ENCODE results near the gene GPR161.
A peak's percentile ranks its signal among the peaks of the same experiment; 100 is the strongest.

DNA sequence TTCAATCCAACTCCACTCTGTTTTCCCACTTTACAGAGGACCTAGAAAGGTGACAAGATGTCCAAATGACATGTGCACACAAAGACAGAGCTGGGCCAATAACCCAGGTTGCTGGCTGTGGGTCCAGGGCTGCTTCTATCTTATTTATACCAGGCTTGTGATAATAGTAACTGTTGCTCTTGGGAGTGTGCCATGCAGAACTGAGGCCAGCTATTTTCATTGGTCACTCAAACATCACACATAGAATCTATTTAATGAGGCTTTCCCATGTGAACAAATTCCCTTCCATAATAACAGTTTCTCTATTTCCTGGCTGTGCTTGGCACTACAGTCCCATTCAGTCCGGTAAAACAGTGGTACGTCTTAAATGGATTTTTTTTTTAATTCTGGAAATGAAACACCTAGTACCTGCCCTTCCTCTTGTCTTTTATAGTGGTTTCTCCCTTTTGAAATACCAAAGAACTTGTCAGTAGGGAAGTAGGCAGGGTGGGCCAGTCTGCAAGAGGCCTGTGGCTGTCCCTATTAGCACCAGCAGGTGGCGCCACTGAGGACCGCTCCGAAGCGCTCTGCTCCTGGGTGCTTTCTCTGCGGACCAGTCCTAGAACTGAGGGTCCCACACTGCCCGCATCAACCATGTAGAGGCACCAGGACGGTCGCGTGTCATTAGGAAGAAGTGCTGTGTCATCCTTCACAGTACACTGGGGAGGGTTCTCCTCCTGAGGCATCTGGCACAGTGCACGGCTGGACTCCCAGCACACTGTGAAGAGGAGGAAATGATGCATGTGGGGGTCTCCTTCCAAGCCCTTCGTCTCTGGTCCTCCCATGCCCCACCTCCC, 52.1 kb downstream of the GPR161 start:
- TF ChIP-seq, protein P1, sequence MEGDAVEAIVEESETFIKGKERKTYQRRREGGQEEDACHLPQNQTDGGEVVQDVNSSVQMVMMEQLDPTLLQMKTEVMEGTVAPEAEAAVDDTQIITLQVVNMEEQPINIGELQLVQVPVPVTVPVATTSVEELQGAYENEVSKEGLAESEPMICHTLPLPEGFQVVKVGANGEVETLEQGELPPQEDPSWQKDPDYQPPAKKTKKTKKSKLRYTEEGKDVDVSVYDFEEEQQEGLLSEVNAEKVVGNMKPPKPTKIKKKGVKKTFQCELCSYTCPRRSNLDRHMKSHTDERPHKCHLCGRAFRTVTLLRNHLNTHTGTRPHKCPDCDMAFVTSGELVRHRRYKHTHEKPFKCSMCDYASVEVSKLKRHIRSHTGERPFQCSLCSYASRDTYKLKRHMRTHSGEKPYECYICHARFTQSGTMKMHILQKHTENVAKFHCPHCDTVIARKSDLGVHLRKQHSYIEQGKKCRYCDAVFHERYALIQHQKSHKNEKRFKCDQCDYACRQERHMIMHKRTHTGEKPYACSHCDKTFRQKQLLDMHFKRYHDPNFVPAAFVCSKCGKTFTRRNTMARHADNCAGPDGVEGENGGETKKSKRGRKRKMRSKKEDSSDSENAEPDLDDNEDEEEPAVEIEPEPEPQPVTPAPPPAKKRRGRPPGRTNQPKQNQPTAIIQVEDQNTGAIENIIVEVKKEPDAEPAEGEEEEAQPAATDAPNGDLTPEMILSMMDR (IDR thresholded peaks at IDR 0.05), result peak; percentile 54 to 60 (median 56)
- no peak for TF ChIP-seq EP300 (IDR thresholded peaks at IDR 0.05)
